ENCODE measurements around the gene ANKRD65.
"Not testable (repeated sequence)": the region's sequence is repeated elsewhere in the genome, so short reads cannot be mapped to it uniquely, and the experiment has no call there.

Gene ANKRD65

GRCh38 chr1:1415751-1416150, 5.3 kb downstream of the ANKRD65 start:
- FAIRE-seq = no peak

DNA sequence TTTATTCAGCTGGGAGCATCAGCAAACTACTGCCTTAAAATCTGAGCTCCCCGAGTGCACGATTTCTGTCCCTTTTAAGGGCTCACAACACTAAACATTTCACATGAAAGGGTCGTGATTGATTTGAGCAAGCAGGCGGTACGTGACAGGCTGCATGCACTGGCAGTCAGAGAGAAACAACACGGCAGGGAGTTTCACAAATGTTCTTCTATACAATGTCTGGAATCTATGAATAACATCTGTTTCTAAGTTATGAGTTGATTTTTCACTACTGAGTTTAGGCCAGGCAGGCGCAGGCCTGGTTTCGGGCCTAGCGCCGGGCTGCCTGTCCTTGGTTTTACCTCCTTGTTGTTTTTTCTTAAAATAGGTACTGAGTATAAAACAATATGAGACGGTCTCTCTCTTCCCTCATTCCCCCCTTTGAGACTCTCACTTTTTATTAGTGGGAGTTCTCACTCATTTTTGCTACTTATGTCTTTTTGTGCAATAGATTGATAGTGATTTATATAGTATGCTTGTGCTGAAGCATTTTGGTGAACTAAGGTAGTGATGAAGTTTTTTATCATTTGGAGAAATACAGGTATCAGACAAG, 8.7 kb downstream of the ANKRD65 start:
- not testable (repeated sequence) for FAIRE-seq

- no peak for FAIRE-seq
These were observed 9.4 kb downstream of the ANKRD65 start for GRCh38 chr1:1411626-1412025.

- FAIRE-seq = not testable (repeated sequence)
These were observed 10.8 kb downstream of the ANKRD65 start for GRCh38 chr1:1410238-1410637.

- no peak for FAIRE-seq
These were observed 13.3 kb downstream of the ANKRD65 start for GRCh38 chr1:1407636-1408318.

DNA sequence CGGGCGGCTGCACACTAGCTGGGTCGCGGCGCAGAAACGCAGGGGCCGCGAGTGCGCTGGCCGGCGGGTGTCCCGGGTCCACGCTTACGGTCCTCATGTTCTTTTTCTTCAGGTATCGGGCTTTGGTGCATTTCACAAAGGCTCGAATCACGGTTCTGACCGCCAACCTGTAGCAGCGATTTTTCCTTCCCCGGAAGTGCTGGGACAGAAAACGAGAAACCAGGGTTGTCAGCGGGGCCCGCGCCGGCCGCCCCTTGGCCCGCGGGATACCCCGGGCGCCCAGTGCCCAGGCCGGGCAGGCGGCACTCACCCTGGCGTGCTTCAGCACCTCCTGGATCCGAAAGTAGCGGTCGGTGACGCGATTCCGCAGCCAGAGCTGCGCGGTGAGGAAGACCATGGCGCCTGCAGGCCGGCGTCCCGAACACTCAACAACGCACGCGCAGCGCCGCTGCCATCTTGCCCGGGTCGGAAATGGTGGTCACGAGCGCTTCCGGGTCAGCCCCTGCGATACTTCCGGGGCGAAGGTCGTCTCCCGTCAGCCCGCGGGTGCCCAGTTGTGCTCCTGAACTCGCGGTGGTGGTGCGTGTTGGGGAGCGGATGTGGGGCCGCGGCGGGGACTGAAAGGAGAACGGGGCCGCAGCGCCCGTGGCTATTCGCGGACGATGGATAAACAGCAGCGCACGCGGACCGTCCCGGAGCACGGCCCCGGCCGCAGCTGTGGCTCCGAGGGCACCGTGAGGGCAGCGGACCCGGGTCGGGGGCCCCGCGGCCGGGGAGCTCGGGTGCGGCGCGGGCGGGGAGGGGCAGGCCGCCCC, 14.0 kb downstream of the ANKRD65 start, which contains the start of gene MRPL20:
Gene MRPL20, minus strand, starts transcription at position 473 of the 815 bp plus-strand sequence. Its CDS starts 76 bp downstream, at position 397.
- no peak for FAIRE-seq

- FAIRE-seq = no peak
These were observed 14.8 kb downstream of the ANKRD65 start for GRCh38 chr1:1406101-1406820.

DNA sequence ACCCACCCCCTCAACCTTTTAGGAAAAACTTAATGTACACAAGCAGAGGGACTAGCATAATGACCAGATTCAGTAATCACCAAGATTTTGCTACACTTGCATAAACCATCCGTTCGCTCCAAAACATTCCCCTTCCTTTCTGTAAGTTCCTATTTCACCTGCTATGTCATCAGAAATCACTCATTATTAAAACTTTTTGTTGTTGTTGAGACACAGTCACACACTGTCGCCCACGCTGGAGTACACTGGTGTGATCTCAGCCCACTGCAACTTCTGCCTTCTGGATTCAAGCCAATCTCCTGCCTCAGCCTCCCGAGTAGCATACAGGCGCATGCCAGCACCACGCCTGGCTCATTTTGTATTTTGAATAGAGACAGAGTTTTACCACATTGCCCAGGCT, 17.4 kb downstream of the ANKRD65 start:
- no peak for FAIRE-seq

GRCh38 chr1:1402901-1403392, 18.1 kb downstream of the ANKRD65 start:
- FAIRE-seq = not testable (repeated sequence)

DNA sequence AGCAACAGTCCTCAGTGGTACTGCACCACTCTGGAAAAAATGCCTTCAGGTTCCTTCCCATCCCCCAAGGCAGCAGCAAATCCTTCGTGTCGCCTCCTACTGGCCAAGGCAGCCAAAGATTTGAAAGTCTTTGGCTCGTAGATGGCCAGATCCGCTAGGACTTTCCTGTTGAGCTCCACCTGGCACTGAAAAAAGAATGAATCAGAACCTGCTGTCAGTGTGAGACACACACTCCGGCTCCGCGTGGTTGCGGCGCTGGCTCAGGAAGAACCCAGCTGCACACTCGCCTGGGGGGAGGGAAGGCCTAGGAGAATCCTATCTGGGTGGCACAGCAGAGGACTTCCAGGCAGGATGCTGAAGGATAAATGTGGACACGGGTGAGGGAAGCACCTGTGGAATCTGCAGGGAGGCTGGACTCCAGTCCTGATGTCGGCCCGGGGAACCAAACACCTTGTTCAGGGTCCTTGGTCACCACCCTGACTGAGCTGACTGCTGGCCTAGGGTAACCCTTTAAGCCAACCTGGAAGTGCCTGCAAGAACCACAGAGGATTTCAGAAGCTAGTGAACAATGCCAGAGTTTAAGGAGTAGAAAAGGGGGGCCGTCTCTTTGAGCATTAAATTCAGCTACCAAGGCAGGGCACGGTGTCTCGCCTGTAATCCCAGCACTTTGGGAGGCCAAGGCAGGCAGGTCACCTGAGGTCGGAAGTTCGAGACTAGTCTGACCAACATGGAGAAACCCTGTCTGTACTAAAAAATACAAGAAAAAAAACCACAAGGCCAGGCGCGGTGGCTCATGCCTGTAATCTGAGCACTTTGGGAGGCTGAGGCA, 18.8 kb downstream of the ANKRD65 start:
- peak; percentile 72 for FAIRE-seq

- FAIRE-seq = no peak
These were observed 19.5 kb downstream of the ANKRD65 start for GRCh38 chr1:1401457-1402010.

DNA sequence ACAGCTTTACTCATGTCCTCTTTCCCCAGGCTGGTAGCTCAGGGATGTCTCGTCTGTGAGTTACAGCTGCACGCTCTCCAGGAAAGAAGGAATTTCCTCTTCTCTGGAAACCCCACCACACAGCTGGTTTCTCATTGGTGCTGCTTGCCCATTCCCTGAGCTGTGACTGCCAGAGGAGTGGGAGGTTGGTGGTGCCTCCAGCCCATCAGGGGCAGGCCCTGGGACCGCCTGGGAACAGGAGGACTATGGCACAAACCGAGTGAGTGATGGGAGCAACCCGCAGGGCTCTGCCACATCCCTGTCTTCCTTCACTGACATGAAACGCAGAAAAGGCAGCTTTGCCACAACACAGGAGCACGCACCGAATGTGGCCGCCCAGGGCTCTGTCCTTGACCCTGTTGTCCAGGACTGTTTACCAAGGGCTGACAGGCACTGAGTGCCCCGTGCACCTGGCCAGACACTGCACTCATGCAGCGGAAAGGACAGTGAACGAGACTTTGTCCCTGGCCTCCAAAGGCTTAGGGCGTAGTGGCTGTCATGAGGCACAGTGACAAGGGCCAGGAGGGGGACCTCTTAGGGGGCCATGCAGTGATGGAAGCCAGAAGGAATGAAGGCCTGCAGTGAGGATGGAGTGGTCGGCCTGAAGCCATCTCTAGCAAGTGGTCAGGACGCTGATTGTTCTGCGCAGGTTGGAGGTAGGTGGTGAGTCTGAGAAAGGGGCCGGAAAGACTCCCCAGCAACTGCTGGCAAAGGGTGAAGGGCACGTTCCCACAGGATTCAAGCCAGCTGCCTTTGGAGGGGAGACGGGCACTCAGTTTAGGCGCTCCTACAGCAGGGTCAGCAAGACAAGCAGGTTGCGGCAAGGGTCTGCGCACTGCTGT, 20.3 kb downstream of the ANKRD65 start:
- no peak for FAIRE-seq

GRCh38 chr1:1399872-1400575, 21.1 kb downstream of the ANKRD65 start:
- FAIRE-seq = no peak

DNA sequence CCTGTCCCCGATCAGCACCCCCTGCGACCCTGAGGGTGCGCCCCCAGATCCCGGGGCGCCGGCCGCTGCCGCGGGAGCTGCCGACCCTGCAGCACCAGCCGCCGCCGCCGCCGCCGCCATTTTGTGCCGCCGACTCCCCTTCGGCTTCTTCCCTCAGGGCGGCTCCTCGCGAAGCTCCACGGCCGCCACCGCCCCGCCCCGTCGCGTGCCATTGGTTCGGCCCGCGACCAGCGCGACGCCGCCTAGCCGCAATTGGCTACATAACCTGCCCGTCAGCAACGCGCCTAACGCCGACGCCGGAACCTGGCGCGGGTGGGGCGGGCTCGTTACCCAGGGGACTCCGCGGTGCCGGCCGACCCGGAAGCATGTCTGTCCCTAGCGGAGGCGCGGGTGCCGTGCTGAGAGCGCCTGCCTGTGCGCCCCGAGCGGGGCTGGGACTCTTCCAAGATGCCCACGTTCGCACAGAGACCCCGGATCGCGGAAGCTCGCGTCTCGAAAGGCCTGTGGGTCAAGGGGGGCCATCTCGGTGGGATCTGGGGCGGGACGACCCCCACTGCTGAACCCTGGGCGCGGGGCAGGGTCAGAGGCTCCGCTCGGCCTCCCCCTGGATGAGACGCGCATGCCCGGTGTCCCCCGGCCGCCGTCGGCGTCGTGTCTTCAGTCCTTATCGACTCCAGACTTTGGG, 21.7 kb downstream of the ANKRD65 start, which contains the start of gene CCNL2:
Gene CCNL2, minus strand, starts transcription at position 149 of the 685 bp plus-strand sequence. Its CDS starts 29 bp downstream, at position 120.
- FAIRE-seq = no peak

- no peak for FAIRE-seq
These were observed 22.3 kb downstream of the ANKRD65 start for GRCh38 chr1:1398677-1399186.

DNA sequence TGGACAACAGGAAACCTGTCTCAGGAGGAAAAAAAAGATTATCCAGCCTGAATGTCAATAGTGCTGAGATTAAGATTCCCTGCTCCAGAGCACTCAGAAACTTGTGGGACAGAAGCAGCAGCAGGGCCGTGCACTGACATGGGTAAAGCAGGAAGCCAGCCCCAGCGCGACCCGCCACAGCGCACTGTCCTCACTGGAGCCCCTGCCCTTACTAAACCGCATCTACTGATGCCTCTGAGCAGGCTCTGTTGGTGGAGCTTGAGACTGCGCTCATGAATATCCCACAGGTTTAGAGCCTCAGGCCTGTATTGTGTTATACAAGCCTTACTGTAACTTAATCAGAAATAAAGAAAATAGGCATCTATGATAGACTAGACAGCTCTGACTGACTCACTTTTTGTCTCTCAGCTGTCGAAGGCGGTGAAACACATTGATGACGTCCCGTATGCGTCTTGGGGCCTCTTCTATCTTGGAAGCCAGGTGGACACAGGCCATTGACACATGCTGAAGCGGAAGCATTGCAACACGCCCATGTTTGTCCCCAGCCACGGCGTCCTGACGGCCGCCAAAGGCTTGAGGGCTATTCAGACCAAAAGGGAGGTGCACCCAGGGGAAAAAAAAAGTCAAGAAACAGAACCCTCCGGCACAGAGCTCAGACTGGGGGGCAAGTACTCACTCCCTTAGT, 23.1 kb downstream of the ANKRD65 start:
- FAIRE-seq = no peak

DNA sequence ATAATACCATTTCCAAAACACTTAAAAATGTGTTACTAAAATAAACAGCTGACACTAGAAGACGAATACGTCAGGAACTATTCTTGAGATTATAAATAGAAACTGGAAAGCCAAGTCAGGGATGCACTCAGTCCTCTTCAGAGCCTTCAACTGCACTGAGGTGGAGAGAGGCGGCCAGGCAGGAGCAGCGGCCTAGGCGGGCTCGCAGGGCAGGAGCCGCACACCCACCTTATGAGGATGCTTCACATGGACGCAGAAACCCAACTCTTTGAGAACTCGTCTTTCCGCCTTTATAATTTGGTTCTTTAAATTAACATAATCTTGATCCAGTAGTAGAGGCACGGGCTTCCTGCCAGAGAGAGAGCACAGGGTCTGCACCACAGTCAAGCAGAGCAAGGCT, 25.9 kb downstream of the ANKRD65 start:
- FAIRE-seq = no peak

DNA sequence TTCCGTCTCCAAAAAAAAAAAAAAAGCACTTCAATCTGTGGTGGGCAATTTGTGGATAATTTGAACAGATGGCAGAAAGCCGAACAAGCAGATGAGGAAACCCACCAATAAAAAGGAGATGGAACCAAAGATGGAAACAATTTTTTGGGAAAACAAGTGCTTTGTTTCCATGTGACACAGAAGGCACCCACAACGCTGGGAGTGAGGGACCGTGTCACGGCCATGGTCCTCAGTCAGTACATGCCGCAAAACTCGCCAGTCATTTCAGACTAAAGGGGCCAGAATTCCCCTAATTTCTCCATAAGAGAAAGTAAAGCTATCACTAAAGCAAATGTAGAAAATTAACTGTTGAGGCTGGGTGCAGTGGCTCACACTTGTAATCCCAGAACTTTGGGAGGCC, 27.0 kb downstream of the ANKRD65 start:
- no peak for FAIRE-seq
